Panc1 (cell line): Measurements from ENCODE around the gene OR2A25.

Experiments used
- CTCF ChIP-seq: fragments of 450-650 bp; IDR thresholded peaks from 2 replicates; pipeline ENCODE4 v1.5.1; 2017; ENCODE audit warnings: mild to moderate bottlenecking
- POLR2AphosphoS5 ChIP-seq: IDR thresholded peaks from 2 replicates; pipeline ENCODE4 v1.6.1; 2012; ENCODE audit warnings: mild to moderate bottlenecking, low read depth, low read length, moderate library complexity
- REST ChIP-seq, 2 experiments: IDR thresholded peaks; 2 replicates each; pipeline ENCODE4 v1.6.1; 2011 to 2012; ENCODE audit warnings: low read depth in 2 of 2, control low read depth in 1 of 2, low read length in 1 of 2, mild to moderate bottlenecking in 1 of 2, moderate library complexity in 1 of 2; ENCODE audit not compliant: insufficient read depth in 1 of 2
- SIN3A ChIP-seq: IDR thresholded peaks from 2 replicates; pipeline ENCODE4 v1.6.1; 2012; ENCODE audit warnings: low read depth, mild to moderate bottlenecking, low read length, moderate library complexity, borderline replicate concordance; ENCODE audit not compliant: insufficient read depth
- TCF7L2 ChIP-seq: IDR thresholded peaks from 2 replicates; pipeline ENCODE4 v1.6.1; 2011; ENCODE audit warnings: mild to moderate bottlenecking, low read depth, low read length, inconsistent platforms

- no peak for TF ChIP-seq CTCF
- no peak for TF ChIP-seq SIN3A
- TF ChIP-seq POLR2AphosphoS5, result no peak
- no peak for TF ChIP-seq REST (IDR thresholded peaks at IDR 0.05; ENCODE audit: insufficient read depth in 1 of 2, low read depth in 2 of 2, low read length in 1 of 2)
- no peak for TF ChIP-seq TCF7L2
Measured at GRCh38 chr7:144048648-144049047, 21.0 kb upstream of the OR2A25 start, which contains the start of gene OR2A5.
